ENCODE measurements around the gene TIMM29.
"Not testable (repeated sequence)": the region's sequence is repeated elsewhere in the genome, so short reads cannot be mapped to it uniquely, and the experiment has no call there.

Gene TIMM29

GRCh38 chr19:10912619-10913018, 16.0 kb upstream of the TIMM29 start:
- no peak for DNase-seq (ENCODE audit: low spot score)

DNA sequence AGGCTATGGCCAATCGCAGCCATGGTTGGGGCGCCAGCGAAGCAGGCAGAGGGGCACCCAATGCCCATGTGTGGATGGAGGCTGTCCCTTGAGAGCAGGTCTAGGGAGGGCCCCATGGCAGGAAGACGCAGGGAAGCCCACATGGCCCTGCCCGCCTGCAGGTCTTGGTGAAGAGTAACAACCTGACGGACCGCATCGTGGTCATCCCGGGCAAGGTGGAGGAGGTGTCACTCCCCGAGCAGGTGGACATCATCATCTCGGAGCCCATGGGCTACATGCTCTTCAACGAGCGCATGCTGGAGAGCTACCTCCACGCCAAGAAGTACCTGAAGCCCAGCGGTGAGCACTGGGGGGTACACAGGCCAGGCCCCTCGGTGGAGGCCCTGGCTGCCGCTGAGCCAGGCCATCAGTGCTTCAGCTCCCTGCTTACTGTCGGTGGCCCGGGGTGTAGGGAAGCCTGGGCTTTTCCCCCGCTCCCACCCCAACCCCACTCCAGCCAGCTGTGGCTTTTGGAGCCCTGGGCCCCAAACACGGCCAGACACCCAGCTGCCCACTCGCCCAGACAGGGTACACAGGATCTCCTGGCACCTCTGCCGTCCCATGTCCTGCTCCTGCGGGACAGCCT, 14.8 kb upstream of the TIMM29 start:
- DNase-seq (ENCODE audit: low spot score): no peak

DNA sequence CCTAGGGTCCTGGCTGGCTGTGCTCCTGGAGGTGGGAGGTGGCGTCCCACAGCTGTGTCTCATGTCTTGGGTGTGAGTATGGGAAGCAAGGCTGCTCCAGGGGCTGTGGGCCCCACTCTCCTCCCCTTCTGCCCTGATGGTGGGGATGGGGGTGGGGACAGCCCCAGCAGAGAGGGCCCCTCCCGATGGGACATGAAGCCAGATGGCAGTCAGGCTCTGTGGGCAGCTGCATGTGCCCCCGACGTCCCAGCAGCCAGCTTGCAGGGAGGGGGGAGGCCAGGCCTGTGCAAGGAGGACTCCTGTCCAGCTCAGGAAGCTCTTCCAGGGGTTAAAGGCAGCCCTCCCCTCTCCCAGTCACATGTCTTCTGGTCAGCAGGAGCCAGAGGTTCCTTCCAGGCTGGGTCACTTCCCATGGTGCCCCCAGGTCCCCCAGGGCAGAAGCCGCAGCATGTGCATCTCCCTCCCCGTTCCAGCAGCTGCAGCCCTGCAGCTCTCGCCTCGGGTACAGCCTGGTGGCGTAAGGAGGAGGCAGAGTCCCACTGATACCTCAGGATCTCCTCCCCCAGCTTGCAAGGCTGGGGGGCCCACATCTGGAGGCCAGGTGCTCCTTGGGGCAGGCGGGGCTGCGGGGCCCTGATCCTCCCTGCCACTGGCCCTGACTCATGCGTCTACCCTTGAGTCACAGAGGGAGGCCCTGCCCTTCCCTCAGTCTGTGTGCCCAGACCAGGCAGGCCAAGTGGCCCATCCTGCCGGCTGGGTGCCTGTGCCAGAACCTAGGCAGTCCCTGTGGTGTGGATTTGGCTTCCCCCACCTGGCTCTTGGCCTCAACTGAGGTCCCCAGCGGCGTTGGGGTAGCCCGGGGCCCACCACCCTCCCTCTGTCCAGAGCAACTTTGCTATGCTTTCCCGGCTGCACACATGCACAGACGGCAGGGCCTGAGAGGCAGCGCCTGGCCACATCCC, 13.2 kb upstream of the TIMM29 start:
- DNase-seq (ENCODE audit: low spot score): peak; percentile 88

DNA sequence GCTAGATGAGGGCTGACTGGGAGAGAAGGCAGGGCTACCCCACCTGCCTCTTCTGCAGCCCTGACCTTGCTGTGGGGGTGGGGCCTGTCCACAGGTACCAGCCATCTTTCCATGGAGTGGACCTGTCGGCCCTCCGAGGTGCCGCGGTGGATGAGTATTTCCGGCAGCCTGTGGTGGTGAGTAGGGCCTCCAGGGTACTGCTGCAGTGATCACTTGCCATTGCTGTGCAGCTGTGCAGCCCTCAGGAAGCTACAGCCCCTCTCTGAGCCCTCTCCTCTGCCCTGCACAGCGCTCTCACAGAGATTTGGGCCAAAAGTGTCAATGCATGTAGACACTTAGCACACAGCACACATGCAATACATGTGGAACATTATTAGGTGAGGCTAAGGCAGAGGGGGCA, 12.0 kb upstream of the TIMM29 start:
- no peak for DNase-seq (ENCODE audit: low spot score)

GRCh38 chr19:10918359-10918758, 10.3 kb upstream of the TIMM29 start:
- DNase-seq (ENCODE audit: low spot score): no peak

- no peak for DNase-seq (ENCODE audit: low spot score)
Observed at GRCh38 chr19:10919352-10920287, 9.0 kb upstream of the TIMM29 start.

- no peak for DNase-seq (ENCODE audit: low spot score)
Observed at GRCh38 chr19:10920288-10920655, 8.3 kb upstream of the TIMM29 start.

DNA sequence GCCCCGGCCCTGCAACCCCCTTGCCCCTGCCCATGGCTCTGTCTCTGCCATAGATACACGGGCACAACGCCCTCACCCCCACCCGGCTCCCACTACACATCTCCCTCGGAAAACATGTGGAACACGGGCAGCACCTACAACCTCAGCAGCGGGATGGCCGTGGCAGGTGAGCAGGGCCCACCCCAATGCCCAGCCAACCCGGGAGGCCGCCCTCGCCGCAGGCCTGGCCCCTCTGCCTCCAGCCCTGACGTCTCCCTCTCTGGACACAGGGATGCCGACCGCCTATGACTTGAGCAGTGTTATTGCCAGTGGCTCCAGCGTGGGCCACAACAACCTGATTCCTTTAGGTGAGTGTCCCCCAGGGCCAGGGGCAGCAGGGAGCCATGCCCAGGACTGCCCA, 7.8 kb upstream of the TIMM29 start:
- no peak for DNase-seq (ENCODE audit: low spot score)

DNA sequence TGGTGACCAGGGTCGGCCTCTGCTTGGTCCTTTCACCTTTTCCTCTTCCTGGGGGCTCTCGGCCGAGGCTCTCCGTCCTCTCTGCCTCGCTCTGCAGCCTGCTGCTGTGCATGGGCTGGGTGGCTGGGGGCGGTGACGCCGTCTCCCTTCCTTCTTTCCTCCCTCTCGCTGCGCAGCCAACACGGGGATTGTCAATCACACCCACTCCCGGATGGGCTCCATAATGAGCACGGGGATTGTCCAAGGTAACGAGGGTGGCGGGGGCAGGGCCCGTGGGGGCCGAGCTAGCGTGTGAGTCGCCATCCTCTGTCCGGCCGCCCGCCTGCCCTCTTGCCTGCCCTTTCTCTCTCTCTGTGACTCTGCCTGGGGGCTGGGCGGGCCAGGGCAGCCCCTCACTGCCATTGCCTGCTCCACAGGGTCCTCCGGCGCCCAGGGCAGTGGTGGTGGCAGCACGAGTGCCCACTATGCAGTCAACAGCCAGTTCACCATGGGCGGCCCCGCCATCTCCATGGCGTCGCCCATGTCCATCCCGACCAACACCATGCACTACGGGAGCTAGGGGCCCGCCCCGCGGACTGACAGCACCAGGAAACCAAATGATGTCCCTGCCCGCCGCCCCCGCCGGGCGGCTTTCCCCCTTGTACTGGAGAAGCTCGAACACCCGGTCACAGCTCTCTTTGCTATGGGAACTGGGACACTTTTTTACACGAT, 7.3 kb upstream of the TIMM29 start:
- DNase-seq (ENCODE audit: low spot score): no peak

DNA sequence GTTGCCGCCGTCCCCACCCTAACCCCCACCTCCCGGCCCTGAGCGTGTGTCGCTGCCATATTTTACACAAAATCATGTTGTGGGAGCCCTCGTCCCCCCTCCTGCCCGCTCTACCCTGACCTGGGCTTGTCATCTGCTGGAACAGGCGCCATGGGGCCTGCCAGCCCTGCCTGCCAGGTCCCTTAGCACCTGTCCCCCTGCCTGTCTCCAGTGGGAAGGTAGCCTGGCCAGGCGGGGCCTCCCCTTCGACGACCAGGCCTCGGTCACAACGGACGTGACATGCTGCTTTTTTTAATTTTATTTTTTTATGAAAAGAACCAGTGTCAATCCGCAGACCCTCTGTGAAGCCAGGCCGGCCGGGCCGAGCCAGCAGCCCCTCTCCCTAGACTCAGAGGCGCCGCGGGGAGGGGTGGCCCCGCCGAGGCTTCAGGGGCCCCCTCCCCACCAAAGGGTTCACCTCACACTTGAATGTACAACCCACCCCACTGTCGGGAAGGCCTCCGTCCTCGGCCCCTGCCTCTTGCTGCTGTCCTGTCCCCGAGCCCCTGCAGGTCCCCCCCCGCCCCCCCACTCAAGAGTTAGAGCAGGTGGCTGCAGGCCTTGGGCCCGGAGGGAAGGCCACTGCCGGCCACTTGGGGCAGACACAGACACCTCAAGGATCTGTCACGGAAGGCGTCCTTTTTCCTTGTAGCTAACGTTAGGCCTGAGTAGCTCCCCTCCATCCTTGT, 6.5 kb upstream of the TIMM29 start:
- DNase-seq (ENCODE audit: low spot score): no peak

- DNase-seq (ENCODE audit: low spot score): no peak
Observed at GRCh38 chr19:10922638-10923014, 6.0 kb upstream of the TIMM29 start.

DNA sequence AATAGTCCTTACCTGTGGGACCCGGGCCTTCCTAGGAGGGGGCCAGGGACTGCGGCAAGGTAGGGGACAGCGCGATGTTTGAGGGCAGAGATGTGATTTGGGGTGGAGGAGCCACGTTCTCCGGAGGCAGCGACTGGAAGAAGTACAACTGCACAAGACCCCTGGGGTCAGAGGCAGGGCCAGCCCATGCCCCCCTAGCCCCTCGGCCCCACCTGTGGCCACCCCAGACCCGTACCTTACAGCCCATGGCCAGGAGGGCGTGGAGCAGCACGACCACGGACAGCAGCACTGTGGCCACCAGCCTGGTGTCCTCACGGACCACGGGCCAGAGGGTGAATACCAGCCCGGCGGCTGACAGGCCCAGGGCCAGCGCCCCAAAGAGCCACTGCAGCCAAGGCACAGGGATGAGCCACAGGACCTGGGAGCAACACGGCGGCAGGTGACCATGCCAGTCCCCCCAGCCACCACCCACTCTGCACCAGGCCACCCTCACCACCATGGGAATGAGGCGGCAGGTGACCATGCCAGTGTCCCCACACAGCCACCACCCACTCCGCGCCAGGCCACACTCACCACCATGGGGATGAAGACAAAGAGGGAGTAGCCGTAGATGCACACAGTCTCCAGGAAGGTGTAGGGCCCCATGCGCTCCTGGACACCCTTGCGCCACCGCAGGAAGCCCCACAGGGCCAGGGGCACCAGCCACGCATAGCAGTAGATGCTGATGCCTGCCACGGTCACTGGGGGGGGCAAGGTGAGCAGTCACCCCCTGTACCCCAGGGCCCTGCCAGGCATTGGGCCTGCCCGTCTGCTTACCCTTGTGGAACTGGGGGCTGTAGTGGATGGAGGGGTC, 5.1 kb upstream of the TIMM29 start:
- no peak for DNase-seq (ENCODE audit: low spot score)

- no peak for DNase-seq (ENCODE audit: low spot score)
Observed at GRCh38 chr19:10924597-10924996, 4.0 kb upstream of the TIMM29 start.

DNA sequence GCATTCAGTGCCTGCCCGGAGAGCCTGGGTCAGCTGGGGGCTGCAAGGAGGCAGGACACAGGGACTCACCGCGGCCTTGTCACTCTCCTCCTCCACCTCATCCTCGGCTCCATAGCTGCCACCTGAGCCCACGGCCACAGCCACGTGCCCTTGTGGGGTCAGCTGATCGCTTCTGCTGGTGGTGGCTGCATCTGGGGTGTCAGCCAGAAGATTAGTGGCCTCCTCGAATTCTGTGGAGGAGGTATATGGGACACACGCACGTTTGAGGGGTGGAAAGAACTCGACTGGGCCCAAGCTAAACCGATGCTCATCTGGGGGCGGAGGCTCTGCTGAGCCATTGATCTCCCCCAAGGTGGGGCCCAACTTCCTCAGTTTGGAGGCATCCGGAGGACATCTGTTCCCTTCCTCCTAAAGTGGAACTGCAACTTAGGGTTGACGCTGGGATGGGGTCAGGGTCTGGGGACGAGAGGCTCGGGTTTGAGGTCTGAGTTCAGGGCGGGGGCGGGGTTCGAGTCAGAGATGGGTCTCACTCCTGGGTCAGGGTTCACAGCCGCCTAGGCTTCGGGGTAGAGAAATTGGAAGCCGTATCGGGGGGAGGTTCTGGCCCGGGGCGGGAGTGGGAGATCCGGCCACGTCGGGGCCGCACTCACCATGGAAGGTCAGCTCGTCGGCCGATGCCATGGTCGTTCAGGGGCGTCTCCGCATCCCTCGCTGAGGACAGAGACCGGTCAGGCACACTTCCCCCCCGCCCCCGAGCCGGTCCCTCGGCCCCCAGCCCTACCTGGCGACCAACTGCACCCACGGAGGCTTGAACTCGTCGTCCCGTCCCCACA, 665 bp upstream of the TIMM29 start:
- peak; percentile 42 for DNase-seq (ENCODE audit: low spot score)

DNA sequence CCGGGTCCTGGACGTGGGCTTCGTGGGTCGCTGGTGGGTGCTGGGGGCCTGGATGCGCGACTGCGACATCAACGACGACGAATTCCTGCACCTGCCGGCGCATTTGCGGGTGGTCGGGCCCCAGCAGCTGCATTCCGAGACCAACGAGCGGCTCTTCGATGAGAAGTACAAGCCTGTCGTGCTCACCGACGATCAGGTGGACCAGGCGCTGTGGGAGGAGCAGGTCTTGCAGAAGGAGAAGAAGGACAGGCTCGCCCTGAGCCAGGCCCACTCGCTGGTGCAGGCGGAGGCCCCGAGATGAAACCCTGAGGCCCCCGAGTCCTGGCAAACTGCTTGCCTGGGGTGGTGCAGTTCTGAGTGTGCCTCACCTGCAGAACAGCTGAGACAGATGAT, 787 bp downstream of the TIMM29 start:
- DNase-seq (ENCODE audit: low spot score): no peak

DNA sequence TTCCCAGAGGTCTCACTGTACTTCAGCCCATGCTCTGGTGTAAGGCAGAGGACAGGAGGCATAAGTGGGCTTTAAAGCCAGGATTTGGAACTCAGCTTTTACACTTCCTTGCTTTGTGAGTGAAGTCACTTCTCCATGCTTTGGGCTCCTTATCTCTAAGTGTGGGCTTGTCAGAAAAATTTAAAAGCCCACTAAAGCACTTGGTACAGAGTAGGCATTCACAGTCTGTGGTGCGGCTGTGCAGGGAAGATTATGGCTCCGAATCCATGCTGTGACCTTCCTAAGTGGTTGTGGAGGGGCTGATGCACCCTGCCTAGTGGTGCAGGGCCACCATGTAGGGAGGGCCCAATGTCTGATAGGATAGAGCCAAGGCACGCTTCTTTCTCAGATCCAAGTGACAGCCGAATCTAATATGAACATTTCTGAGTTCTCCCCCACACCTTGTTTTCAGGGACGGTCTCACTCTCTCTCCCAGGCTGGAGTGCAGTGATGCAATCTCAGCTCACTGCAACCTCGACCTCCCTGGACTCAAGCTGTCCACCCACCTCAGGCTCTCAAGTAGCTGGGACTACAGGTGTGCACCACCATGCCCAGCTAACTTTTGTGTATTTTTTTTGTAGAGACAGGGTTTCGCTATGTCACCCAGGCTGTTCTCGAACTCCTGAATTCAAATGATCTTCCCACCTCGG, 6.9 kb downstream of the TIMM29 start:
- no peak for DNase-seq (ENCODE audit: low spot score)

GRCh38 chr19:10936661-10937084, 8.1 kb downstream of the TIMM29 start:
- DNase-seq (ENCODE audit: low spot score): peak; percentile 72

GRCh38 chr19:10941649-10942048, 13.0 kb downstream of the TIMM29 start:
- DNase-seq (ENCODE audit: low spot score): not testable (repeated sequence)

DNA sequence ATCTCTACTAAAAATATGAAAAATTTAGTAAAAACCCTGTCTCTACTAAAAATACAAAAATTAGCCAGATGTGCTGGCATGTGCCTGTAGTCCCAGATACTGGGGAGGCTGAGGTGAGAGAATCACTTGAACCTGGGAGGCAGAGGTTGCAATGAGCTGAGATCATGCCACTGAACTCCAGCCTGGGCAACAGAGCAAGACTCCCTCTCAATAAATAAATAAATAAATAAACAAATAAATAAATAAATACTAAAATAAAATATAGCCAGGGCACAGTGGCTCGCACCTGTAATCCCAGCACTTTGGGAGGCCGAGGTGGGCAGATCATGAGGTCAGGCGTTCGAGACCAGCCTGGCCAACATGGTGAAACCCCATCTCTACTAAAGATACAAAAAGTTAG, 14.8 kb downstream of the TIMM29 start:
- DNase-seq (ENCODE audit: low spot score): not testable (repeated sequence)
